Measurements from ENCODE around the gene RGS11.
"Not testable (repeated sequence)": the region's sequence is repeated elsewhere in the genome, so short reads cannot be mapped to it uniquely, and the experiment has no call there.

Gene RGS11

GRCh38 chr16:261031-261691 is 14.6 kb downstream of the RGS11 start:
- no peak for DNase-seq

- no peak for DNase-seq
Measured at GRCh38 chr16:260326-260725, 15.4 kb downstream of the RGS11 start.

GRCh38 chr16:259814-260253 is 15.9 kb downstream of the RGS11 start:
- DNase-seq, result no peak

- no peak for DNase-seq
Measured at GRCh38 chr16:259226-259625, 16.5 kb downstream of the RGS11 start.

GRCh38 chr16:258091-258490 is 17.7 kb downstream of the RGS11 start:
- DNase-seq, result not testable (repeated sequence)

- DNase-seq, result no peak
Measured at GRCh38 chr16:255183-255582, 20.6 kb downstream of the RGS11 start.

- DNase-seq, result no peak
Measured at GRCh38 chr16:254461-254860, 21.3 kb downstream of the RGS11 start.

- DNase-seq, result no peak
Measured at GRCh38 chr16:253833-254232, 21.9 kb downstream of the RGS11 start.

- no peak for DNase-seq
Measured at GRCh38 chr16:252366-253337, 23.1 kb downstream of the RGS11 start.

GRCh38 chr16:249431-249830 is 26.3 kb downstream of the RGS11 start:
- DNase-seq, result no peak

GRCh38 chr16:247027-247426 is 28.7 kb downstream of the RGS11 start:
- no peak for DNase-seq

GRCh38 chr16:245105-245504 is 30.6 kb downstream of the RGS11 start:
- DNase-seq, result no peak

- no peak for DNase-seq
Measured at GRCh38 chr16:243348-243747, 32.4 kb downstream of the RGS11 start.

GRCh38 chr16:242281-242680 is 33.5 kb downstream of the RGS11 start:
- DNase-seq, result no peak

- no peak for DNase-seq
Measured at GRCh38 chr16:240559-240958, 35.2 kb downstream of the RGS11 start.

GRCh38 chr16:239948-240277 is 35.8 kb downstream of the RGS11 start:
- no peak for DNase-seq

GRCh38 chr16:234468-235305 is 41.1 kb downstream of the RGS11 start, which contains the start of gene FAM234A:
Gene FAM234A, plus strand, starts transcription at chr16:234821. Its CDS starts 19,593 bp downstream, at chr16:254414.
- DNase-seq, result peak; percentile 91 to 93

- no peak for DNase-seq
Measured at GRCh38 chr16:230949-231348, 44.8 kb downstream of the RGS11 start.

- DNase-seq, result not testable (repeated sequence)
Measured at GRCh38 chr16:230351-230750, 45.4 kb downstream of the RGS11 start.

- no peak for DNase-seq
Measured at GRCh38 chr16:229731-230281, 45.9 kb downstream of the RGS11 start.

- peak; percentile 69 to 91 for DNase-seq
Measured at GRCh38 chr16:228852-229730, 46.7 kb downstream of the RGS11 start, which contains the start of gene LUC7L. Gene LUC7L, minus strand, starts transcription at chr16:229449. Its CDS starts 110 bp downstream, at chr16:229339.
